ENCODE data around the gene PTDSS2. TPM values are rescaled to one million over a fixed set of nuclear protein-coding genes. Genes with fewer than 3 reads are reported as not detected.
"Not testable (repeated sequence)": the region's sequence is repeated elsewhere in the genome, so short reads cannot be mapped to it uniquely, and the experiment has no call there.

PTDSS2 gene
- total RNA-seq, 1 donor from 2014 or later, result 25.5 TPM

GRCh38 chr11:425301-425700 lies 24.8 kb upstream of the PTDSS2 start:
- DNase-seq, result no peak
- no peak for ATAC-seq (ENCODE audit: poor library complexity)
- intact Hi-C loops (cut with DNase I), result no loop called here

GRCh38 chr11:426851-427250 lies 23.2 kb upstream of the PTDSS2 start:
- DNase-seq (peak; percentile 13), ATAC-seq (ENCODE audit: poor library complexity) (no peak)
- intact Hi-C loops (cut with DNase I), result no loop called here

- ATAC-seq (ENCODE audit: poor library complexity) (no peak), DNase-seq (peak; percentile 27)
- intact Hi-C loops (cut with DNase I), result no loop called here
Measured at GRCh38 chr11:428295-428694, 21.8 kb upstream of the PTDSS2 start.

GRCh38 chr11:429391-429790 lies 20.7 kb upstream of the PTDSS2 start:
- ATAC-seq (ENCODE audit: poor library complexity), result no peak
- peak; percentile 43 for DNase-seq
- intact Hi-C loops (cut with DNase I), result no loop called here

- DNase-seq, result peak; percentile 17
- intact Hi-C loops (cut with DNase I), result no loop called here
- no peak for ATAC-seq (ENCODE audit: poor library complexity)
Measured at GRCh38 chr11:429931-430456, 20.1 kb upstream of the PTDSS2 start.

GRCh38 chr11:431921-432320 lies 18.2 kb upstream of the PTDSS2 start:
- no peak for ATAC-seq (ENCODE audit: poor library complexity)
- DNase-seq, result no peak
- intact Hi-C loops (cut with DNase I), result no loop called here

GRCh38 chr11:432501-433100 lies 17.5 kb upstream of the PTDSS2 start:
- no peak for ATAC-seq (ENCODE audit: poor library complexity)
- intact Hi-C loops (cut with DNase I), result no loop called here
- peak; percentile 18 for DNase-seq

GRCh38 chr11:433111-433510 lies 17.0 kb upstream of the PTDSS2 start:
- intact Hi-C loops (cut with DNase I), result no loop called here

GRCh38 chr11:433641-434040 lies 16.4 kb upstream of the PTDSS2 start:
- DNase-seq, result peak; percentile 40
- no peak for ATAC-seq (ENCODE audit: poor library complexity)
- intact Hi-C loops (cut with DNase I), result no loop called here

More at GRCh38 chr11:433111-433510, 17.0 kb upstream of the PTDSS2 start:
- DNase-seq (peak; percentile 30), ATAC-seq (ENCODE audit: poor library complexity) (no peak)

- intact Hi-C loops (cut with DNase I), result no loop called here
- DNase-seq, result no peak
Measured at GRCh38 chr11:434496-434895, 15.6 kb upstream of the PTDSS2 start.

GRCh38 chr11:434999-435740 lies 14.9 kb upstream of the PTDSS2 start:
- intact Hi-C loops (cut with DNase I); ATAC-seq (ENCODE audit: poor library complexity); DNase-seq: not testable (repeated sequence)

More at GRCh38 chr11:434496-434895, 15.6 kb upstream of the PTDSS2 start:
- no peak for ATAC-seq (ENCODE audit: poor library complexity)

- no peak for ATAC-seq (ENCODE audit: poor library complexity)
- intact Hi-C loops (cut with DNase I), result no loop called here
- no peak for DNase-seq
Measured at GRCh38 chr11:437228-437870, 12.7 kb upstream of the PTDSS2 start.

- intact Hi-C loops (cut with DNase I), result no loop called here
Measured at GRCh38 chr11:438101-438844, 11.8 kb upstream of the PTDSS2 start.

GRCh38 chr11:439315-440064 lies 10.6 kb upstream of the PTDSS2 start:
- intact Hi-C loops (cut with DNase I), result no loop called here
- DNase-seq, result peak; percentile 30
- no peak for ATAC-seq (ENCODE audit: poor library complexity)

More at GRCh38 chr11:438101-438844, 11.8 kb upstream of the PTDSS2 start:
- ATAC-seq (ENCODE audit: poor library complexity), result no peak
- DNase-seq, result no peak

GRCh38 chr11:440065-441042 lies 9.7 kb upstream of the PTDSS2 start:
- intact Hi-C loops (cut with DNase I), result no loop called here
- ATAC-seq (ENCODE audit: poor library complexity), result no peak

GRCh38 chr11:441043-441417 lies 9.0 kb upstream of the PTDSS2 start:
- DNase-seq, result peak; percentile 31
- intact Hi-C loops (cut with DNase I), result no loop called here
- ATAC-seq (ENCODE audit: poor library complexity), result no peak

More at GRCh38 chr11:440065-441042, 9.7 kb upstream of the PTDSS2 start:
- DNase-seq, result peak; percentile 56
